Spleen (tissue), 7 donors: ENCODE results near the gene BRCA1.

Source experiments
- CTCF ChIP-seq, 11 experiments: fragments of 200-600 bp in 7 of 11; fragments of 450-650 bp in 4 of 11; sonication (generic) in 4 of 11; IDR thresholded peaks in 8 of 11; conservative IDR thresholded peaks in 3 of 11; 1 replicate in 7 of 11; 2 replicates in 4 of 11; pipeline versions ENCODE4 v1.4.0 to v1.8.0; 2016 to 2021; ENCODE audit warnings: antibody characterized with exemption in 11 of 11, inconsistent platforms in 4 of 11, mild to moderate bottlenecking in 1 of 11
- POLR2AphosphoS5 ChIP-seq, 3 donors: sonication (generic); formaldehyde crosslinking; IDR thresholded peaks; one replicate each; pipeline ENCODE4 v1.5.1; 2017; ENCODE audit warnings: antibody characterized with exemption in 3 of 3
- donor health status: DM: no; HTN: no; CAD: no; lungs with moderate emphysema.
- donor health status: DM: no; HTN: no; CAD: no.
- donor health status: DM: no; HTN: no; CAD: no.

DNA sequence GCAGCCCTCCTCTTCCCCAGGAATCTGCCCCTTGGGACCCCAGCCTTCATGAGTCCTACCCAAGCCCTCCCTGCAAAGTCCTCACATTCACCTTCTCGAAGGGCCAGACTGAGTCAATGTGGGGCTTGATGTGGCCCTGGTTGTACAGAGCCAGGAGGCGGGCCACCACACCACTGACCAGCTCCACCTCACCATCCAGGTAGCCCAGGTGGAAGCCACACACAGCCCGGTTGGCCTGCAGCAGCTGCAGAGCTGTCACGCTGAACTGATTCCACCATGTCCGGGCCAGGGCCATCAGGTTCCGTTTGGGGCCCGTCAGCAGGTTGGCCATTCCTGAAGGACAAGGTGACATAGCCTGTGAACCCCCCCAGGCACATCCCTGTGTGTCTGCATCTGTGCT is 108.9 kb downstream of the BRCA1 start:
- no peak for TF ChIP-seq CTCF (IDR thresholded peaks at IDR 0.05 in 8 of 11, conservative IDR thresholded peaks at IDR 0.05 in 3 of 11)
- TF ChIP-seq POLR2AphosphoS5 (IDR thresholded peaks at IDR 0.05), result peak in 1 of 3 donors; percentile 7
